Prostate gland (tissue), 2 donors: Measurements from ENCODE around the gene GRIK3. TPM values are rescaled to one million over a fixed set of nuclear protein-coding genes. Genes with fewer than 3 reads are reported as not detected.

Experiments
- DNase-seq: peaks from one replicate; pipeline ENCODE4 v3.0.0-alpha.2; 2019; ENCODE audit warnings: low spot score
- H3K27ac ChIP-seq, 2 donors: fragments of 200-600 bp; sonication (generic); 2 replicates each; pipeline ENCODE4 v1.5.1; 2017 to 2019
- H3K27me3 ChIP-seq: fragments of 200-600 bp; sonication (generic); replicated peaks from 2 replicates; pipeline ENCODE4 v1.5.1; 2019; ENCODE audit not compliant: insufficient read depth
- H3K36me3 ChIP-seq, 2 donors: fragments of 200-600 bp; sonication (generic); 1 replicate in 1 of 2; 2 replicates in 1 of 2; pipeline versions ENCODE4 v1.5.1 to v1.8.1; 2017 to 2019
- H3K4me1 ChIP-seq: fragments of 200-600 bp; sonication (generic); replicated peaks from 2 replicates; pipeline ENCODE4 v1.5.1; 2019
- H3K4me3 ChIP-seq, 2 donors: fragments of 200-600 bp; sonication (generic); 2 replicates each; pipeline ENCODE4 v1.5.1; 2017 to 2019
- H3K9me3 ChIP-seq: fragments of 200-600 bp; sonication (generic); 2 replicates; pipeline ENCODE4 v1.5.1; 2017
- POLR2A ChIP-seq: fragments of 450-650 bp; IDR thresholded peaks from one replicate; pipeline ENCODE4 v1.6.1; 2016; ENCODE audit warnings: antibody characterized with exemption, mild to moderate bottlenecking
- POLR2AphosphoS5 ChIP-seq: sonication (generic); formaldehyde crosslinking; IDR thresholded peaks from one replicate; pipeline ENCODE4 v1.6.1; 2017; ENCODE audit warnings: antibody characterized with exemption
- WGBS: methylation state at CpG from one replicate; pipeline ENCODE4 v1.1.5; 2018; 5-methylcytosine and 5-hydroxymethylcytosine counted together
- intact Hi-C: fragments of 100-400 bp; cut with DNase I; formaldehyde crosslinking; loops from one replicate; pipeline ENCODE4 v1.14.2; 2022
- total RNA-seq, 2 donors: library from RNA; depleted of rRNA; stranded (reverse); fragments of >200 nt; gene quantifications; one replicate each; pipeline ENCODE4 v1.1.0, GENCODE V29; 2016
- TF ChIP-seq, protein P1 (sequence below), 4 experiments: fragments of 200-600 bp in 2 of 4; fragments of 450-650 bp in 2 of 4; sonication (generic) in 2 of 4; IDR thresholded peaks; 1 replicate in 3 of 4; 2 replicates in 1 of 4; pipeline ENCODE4 v1.5.1; 2016 to 2019; ENCODE audit warnings: antibody characterized with exemption in 4 of 4, mild to moderate bottlenecking in 2 of 4, moderate library complexity in 2 of 4

Gene GRIK3
- total RNA-seq, 2 donors from 2014 or later: 0.36 to 5.9 TPM

DNA sequence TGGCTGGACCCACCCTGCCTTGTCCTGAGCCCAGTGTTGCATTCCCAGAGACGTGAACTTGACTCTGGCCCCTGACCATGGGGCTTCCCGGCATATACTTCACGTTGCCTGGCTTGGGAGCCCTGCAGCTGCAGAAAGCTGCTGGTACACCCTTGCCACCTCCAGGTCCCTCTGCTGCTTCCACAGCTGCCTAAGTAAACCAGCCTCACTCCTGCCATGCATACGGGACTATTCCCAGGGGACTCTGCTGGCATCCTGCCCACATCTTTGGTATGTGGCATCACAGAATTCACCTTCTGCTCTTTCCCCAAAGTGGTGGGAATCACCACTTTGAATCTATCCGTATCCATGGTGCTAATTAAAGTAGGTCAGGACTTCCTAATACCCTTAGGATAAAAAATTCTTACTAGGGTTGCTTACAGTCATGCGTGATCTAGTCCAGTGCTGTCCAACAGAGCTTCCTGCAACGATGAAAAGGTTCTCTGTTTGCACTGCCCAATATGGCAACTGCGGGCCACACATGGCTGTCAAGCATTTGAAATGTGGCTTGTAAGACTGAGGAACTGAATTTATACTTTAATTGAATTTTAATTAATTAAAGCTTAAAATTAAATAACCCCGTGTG lies 203.0 kb downstream of the GRIK3 start:
- TF ChIP-seq, protein P1, sequence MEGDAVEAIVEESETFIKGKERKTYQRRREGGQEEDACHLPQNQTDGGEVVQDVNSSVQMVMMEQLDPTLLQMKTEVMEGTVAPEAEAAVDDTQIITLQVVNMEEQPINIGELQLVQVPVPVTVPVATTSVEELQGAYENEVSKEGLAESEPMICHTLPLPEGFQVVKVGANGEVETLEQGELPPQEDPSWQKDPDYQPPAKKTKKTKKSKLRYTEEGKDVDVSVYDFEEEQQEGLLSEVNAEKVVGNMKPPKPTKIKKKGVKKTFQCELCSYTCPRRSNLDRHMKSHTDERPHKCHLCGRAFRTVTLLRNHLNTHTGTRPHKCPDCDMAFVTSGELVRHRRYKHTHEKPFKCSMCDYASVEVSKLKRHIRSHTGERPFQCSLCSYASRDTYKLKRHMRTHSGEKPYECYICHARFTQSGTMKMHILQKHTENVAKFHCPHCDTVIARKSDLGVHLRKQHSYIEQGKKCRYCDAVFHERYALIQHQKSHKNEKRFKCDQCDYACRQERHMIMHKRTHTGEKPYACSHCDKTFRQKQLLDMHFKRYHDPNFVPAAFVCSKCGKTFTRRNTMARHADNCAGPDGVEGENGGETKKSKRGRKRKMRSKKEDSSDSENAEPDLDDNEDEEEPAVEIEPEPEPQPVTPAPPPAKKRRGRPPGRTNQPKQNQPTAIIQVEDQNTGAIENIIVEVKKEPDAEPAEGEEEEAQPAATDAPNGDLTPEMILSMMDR (IDR thresholded peaks at IDR 0.05): no peak
- no peak for TF ChIP-seq POLR2A
- TF ChIP-seq POLR2AphosphoS5: no peak
- Histone ChIP-seq H3K4me3 (no peak overlapping the region), H3K4me1 (no peaks in the 10 kb centered on the region), H3K27ac (no peak overlapping the region), H3K27me3 (no peaks in the 10 kb centered on the region), H3K9me3 (no peaks in the 10 kb centered on the region), H3K36me3 (no peaks in the 10 kb centered on the region)
- intact Hi-C loops: no loop called here
- 74% methylated on average over 9 of the region's 9 CpGs for WGBS
- DNase-seq: no peak

DNA sequence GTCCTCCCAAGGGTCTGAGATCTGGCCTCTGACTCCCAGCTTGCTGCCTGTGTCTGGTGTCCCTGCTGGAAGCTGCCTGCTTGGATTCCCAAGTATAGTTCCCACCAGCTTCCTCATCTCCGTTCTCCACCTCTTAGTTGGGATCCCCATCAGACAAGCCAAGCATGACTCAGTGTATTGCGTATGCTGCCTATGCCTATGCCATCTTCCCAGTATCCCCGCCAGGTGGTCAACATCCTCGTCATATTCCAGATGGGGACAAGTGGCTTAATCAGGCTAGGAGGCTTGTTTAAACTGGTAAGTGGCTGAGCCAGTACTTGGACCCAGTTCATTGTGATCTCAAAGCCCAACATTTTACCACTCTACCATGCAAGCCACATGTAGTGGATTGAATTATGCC lies 204.4 kb downstream of the GRIK3 start:
- DNase-seq: no peak
- H3K27ac ChIP-seq: no peak overlapping the region
- H3K27me3 ChIP-seq: no peaks in the 10 kb centered on the region
- no peaks in the 10 kb centered on the region for H3K4me1 ChIP-seq
- no peaks in the 10 kb centered on the region for H3K36me3 ChIP-seq
- no peaks in the 10 kb centered on the region for H3K9me3 ChIP-seq
- TF ChIP-seq, protein P1 (IDR thresholded peaks at IDR 0.05): no peak
- TF ChIP-seq POLR2AphosphoS5: no peak
- TF ChIP-seq POLR2A: no peak
- WGBS: 88% methylated on average over 4 of the region's 4 CpGs
- intact Hi-C loops: no loop called here
- no peak overlapping the region for H3K4me3 ChIP-seq

DNA sequence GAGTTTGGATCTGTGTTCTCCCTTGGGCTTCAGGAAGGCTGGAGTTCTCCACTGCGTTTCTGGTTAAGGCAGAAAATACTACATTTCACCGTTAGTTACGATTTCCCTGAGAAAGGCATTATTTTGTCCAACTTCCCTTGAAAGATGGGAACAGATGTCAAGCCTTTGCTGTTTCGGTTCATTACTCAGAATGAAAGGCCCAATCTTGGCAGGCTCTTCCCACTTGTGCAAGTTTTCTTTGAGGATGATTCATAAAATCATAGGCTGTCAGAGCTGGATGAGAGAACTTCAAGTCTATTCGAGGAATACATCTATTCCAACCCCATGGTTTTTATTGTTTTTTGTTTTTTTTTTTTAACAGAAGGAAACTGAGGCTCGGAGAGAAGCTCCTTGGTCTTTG lies 205.2 kb downstream of the GRIK3 start:
- no peaks in the 10 kb centered on the region for H3K4me1 ChIP-seq
- TF ChIP-seq, protein P1 (IDR thresholded peaks at IDR 0.05): no peak
- TF ChIP-seq POLR2AphosphoS5 (no peak), POLR2A (no peak)
- H3K36me3 ChIP-seq: no peaks in the 10 kb centered on the region
- DNase-seq: no peak
- H3K27ac ChIP-seq: no peak overlapping the region
- 78% methylated on average over 6 of the region's 6 CpGs for WGBS
- no peaks in the 10 kb centered on the region for H3K27me3 ChIP-seq
- intact Hi-C loops: no loop called here
- no peaks in the 10 kb centered on the region for H3K9me3 ChIP-seq
- H3K4me3 ChIP-seq: no peak overlapping the region

DNA sequence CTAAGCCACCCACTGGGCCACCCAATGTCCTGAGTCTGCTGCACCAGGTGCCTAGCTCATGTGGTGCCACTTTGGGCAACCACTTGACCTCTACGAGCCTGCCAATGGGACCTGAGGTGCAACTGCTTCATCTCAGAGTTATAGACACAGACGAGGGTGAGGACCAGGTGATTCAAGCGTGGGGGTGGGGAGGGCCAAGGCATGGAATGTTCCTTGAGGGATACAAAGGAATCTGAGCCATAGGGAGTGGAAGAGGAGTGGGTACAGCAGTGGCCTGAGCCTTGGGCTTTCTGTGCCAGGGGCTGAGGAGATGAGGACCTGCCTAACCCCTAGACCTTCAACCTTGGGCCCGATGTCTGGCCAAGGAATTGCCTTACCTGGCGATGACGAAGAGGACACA lies 209.1 kb downstream of the GRIK3 start:
- WGBS: 88% methylated on average over 6 of the region's 6 CpGs

DNA sequence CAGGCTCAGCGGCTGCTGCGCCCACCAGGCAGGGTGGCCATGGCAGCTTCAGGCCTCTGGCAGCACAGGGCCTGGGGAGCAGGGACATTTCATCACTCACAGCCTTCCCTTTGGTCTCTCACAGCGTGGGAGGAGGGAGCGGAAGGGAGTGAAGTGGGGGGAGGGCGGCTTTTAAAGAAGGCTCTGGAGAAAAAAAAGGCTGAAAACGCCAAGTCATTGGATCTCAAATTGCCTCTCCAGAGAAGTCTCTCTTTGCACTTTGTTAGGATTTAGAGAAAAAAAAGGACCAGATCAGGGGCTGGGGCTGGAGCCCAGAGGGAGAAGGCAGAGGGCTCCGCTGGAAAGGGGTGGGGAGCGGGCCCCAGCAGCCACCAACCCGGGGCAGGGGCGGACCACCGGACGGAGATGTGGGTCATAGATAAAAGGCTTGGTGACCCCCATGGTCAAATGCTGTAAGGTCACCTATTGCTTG lies 209.9 kb downstream of the GRIK3 start:
- no peak overlapping the region for H3K4me3 ChIP-seq
- intact Hi-C loops: no loop called here
- no peak for DNase-seq
- no peaks in the 10 kb centered on the region for H3K27me3 ChIP-seq
- no peaks in the 10 kb centered on the region for H3K36me3 ChIP-seq
- WGBS: 9% methylated on average over 11 of the region's 12 CpGs
- H3K4me1 ChIP-seq: no peaks in the 10 kb centered on the region
- TF ChIP-seq POLR2AphosphoS5: no peak
- TF ChIP-seq, protein P1 (IDR thresholded peaks at IDR 0.05): no peak
- TF ChIP-seq POLR2A: no peak
- H3K9me3 ChIP-seq: no peaks in the 10 kb centered on the region
- H3K27ac ChIP-seq: no peak overlapping the region

More for the DNA sequence above, 209.1 kb downstream of the GRIK3 start:
- no peak for DNase-seq
- Histone ChIP-seq H3K27me3 (no peaks in the 10 kb centered on the region), H3K27ac (no peak overlapping the region), H3K4me3 (no peak overlapping the region), H3K36me3 (no peaks in the 10 kb centered on the region), H3K4me1 (no peaks in the 10 kb centered on the region), H3K9me3 (no peaks in the 10 kb centered on the region)
- intact Hi-C loops: no loop called here
- TF ChIP-seq POLR2AphosphoS5: no peak
- TF ChIP-seq POLR2A: no peak
- TF ChIP-seq, protein P1 (IDR thresholded peaks at IDR 0.05): no peak
